HEK293 (cell line): Measurements from ENCODE around the gene PDE4D.

Experiments used
- BCL11A ChIP-seq: fragments of 450-650 bp; formaldehyde crosslinking; IDR thresholded peaks from 2 replicates; pipeline ENCODE4 v1.5.1; 2016; ENCODE audit warnings: low read depth, missing biosample characterization, missing genetic modification characterization
- CTCF ChIP-seq: fragments of 450-650 bp; formaldehyde crosslinking; IDR thresholded peaks from 2 replicates; pipeline ENCODE4 v1.5.1; 2016; ENCODE audit warnings: missing biosample characterization, missing genetic modification characterization
- HOXC10 ChIP-seq: sonication (generic); formaldehyde crosslinking; IDR thresholded peaks from 2 replicates; pipeline ENCODE4 v1.8.1; 2023; ENCODE audit warnings: mild to moderate bottlenecking, missing genetic modification reagents
- KLF7 ChIP-seq: fragments of 450-650 bp; formaldehyde crosslinking; IDR thresholded peaks from 2 replicates; pipeline ENCODE4 v1.5.1; 2016; ENCODE audit warnings: missing biosample characterization, missing genetic modification characterization, borderline replicate concordance
- KLF8 ChIP-seq: fragments of 450-650 bp; formaldehyde crosslinking; IDR thresholded peaks from 2 replicates; pipeline ENCODE4 v1.5.1; 2016; ENCODE audit warnings: missing biosample characterization, missing genetic modification characterization
- PBX3 ChIP-seq: sonication (generic); formaldehyde crosslinking; IDR thresholded peaks from 2 replicates; pipeline ENCODE4 v1.8.1; 2022; ENCODE audit warnings: mild to moderate bottlenecking, moderate library complexity, missing genetic modification reagents
- PRDM1 ChIP-seq: fragments of 450-650 bp; formaldehyde crosslinking; IDR thresholded peaks from 2 replicates; pipeline ENCODE4; 2016; ENCODE audit warnings: missing biosample characterization, missing genetic modification characterization
- REPIN1 ChIP-seq: fragments of 450-650 bp; formaldehyde crosslinking; IDR thresholded peaks from 2 replicates; pipeline ENCODE4 v1.5.1; 2017; ENCODE audit warnings: missing biosample characterization, missing genetic modification characterization, low read depth
- SALL2 ChIP-seq: fragments of 450-650 bp; formaldehyde crosslinking; IDR thresholded peaks from 2 replicates; pipeline ENCODE4 v1.5.0; 2017; ENCODE audit warnings: missing biosample characterization, mild to moderate bottlenecking, missing genetic modification characterization, borderline replicate concordance
- SP7 ChIP-seq: fragments of 450-650 bp; formaldehyde crosslinking; IDR thresholded peaks from 2 replicates; pipeline ENCODE4 v1.5.1; 2016; ENCODE audit warnings: missing biosample characterization, missing genetic modification characterization
- TCF7L2 ChIP-seq: IDR thresholded peaks from 2 replicates; pipeline ENCODE4 v1.6.1; 2011; ENCODE audit warnings: low read depth, mild to moderate bottlenecking, inconsistent platforms, low read length, moderate library complexity, borderline replicate concordance
- YY2 ChIP-seq: fragments of 450-650 bp; formaldehyde crosslinking; IDR thresholded peaks from 2 replicates; pipeline ENCODE4 v1.5.1; 2016; ENCODE audit warnings: missing biosample characterization, missing genetic modification characterization
- ZBTB17 ChIP-seq: fragments of 450-650 bp; formaldehyde crosslinking; IDR thresholded peaks from 2 replicates; pipeline ENCODE4 v1.5.1; 2016; ENCODE audit warnings: missing biosample characterization, missing genetic modification characterization
- ZBTB6 ChIP-seq: fragments of 450-650 bp; formaldehyde crosslinking; IDR thresholded peaks from 2 replicates; pipeline ENCODE4 v1.5.1; 2017; ENCODE audit warnings: missing biosample characterization, missing genetic modification characterization
- ZFP69B ChIP-seq: fragments of 450-650 bp; formaldehyde crosslinking; IDR thresholded peaks from 2 replicates; pipeline ENCODE4 v1.5.1; 2016; ENCODE audit warnings: missing biosample characterization, missing genetic modification characterization
- ZIC2 ChIP-seq: fragments of 450-650 bp; formaldehyde crosslinking; IDR thresholded peaks from 2 replicates; pipeline ENCODE4 v1.5.1; 2016; ENCODE audit warnings: missing biosample characterization, missing genetic modification characterization
- ZNF133 ChIP-seq: fragments of 450-650 bp; formaldehyde crosslinking; IDR thresholded peaks from 2 replicates; pipeline ENCODE4 v1.5.1; 2016; ENCODE audit warnings: missing biosample characterization, missing genetic modification characterization
- ZNF146 ChIP-seq: fragments of 450-650 bp; formaldehyde crosslinking; IDR thresholded peaks from 2 replicates; pipeline ENCODE4 v1.5.1; 2016; ENCODE audit warnings: missing biosample characterization, missing genetic modification characterization
- ZNF148 ChIP-seq: fragments of 450-650 bp; formaldehyde crosslinking; IDR thresholded peaks from 2 replicates; pipeline ENCODE4 v1.5.0; 2017; ENCODE audit warnings: missing biosample characterization, missing genetic modification characterization, borderline replicate concordance
- ZNF214 ChIP-seq: fragments of 450-650 bp; formaldehyde crosslinking; IDR thresholded peaks from 2 replicates; pipeline ENCODE4 v1.5.1; 2017; ENCODE audit warnings: missing biosample characterization, mild to moderate bottlenecking, missing genetic modification characterization, borderline replicate concordance
- ZNF221 ChIP-seq: fragments of 450-650 bp; formaldehyde crosslinking; IDR thresholded peaks from 2 replicates; pipeline ENCODE4 v1.5.1; 2017; ENCODE audit warnings: missing biosample characterization, missing genetic modification characterization, borderline replicate concordance
- ZNF24 ChIP-seq: fragments of 450-650 bp; formaldehyde crosslinking; IDR thresholded peaks from 2 replicates; pipeline ENCODE4 v1.5.1; 2016; ENCODE audit warnings: missing biosample characterization, missing genetic modification characterization
- ZNF302 ChIP-seq: fragments of 450-650 bp; formaldehyde crosslinking; IDR thresholded peaks from 2 replicates; pipeline ENCODE4 v1.5.1; 2016; ENCODE audit warnings: missing biosample characterization, missing genetic modification characterization, low read depth
- ZNF335 ChIP-seq: fragments of 450-650 bp; formaldehyde crosslinking; conservative IDR thresholded peaks from 2 replicates; pipeline ENCODE4 v1.5.1; 2016; ENCODE audit warnings: missing biosample characterization, missing genetic modification characterization
- ZNF354C ChIP-seq: fragments of 450-650 bp; formaldehyde crosslinking; IDR thresholded peaks from 2 replicates; pipeline ENCODE4 v1.5.1; 2016; ENCODE audit warnings: missing biosample characterization, missing genetic modification characterization, low read depth, borderline replicate concordance
- ZNF366 ChIP-seq: fragments of 450-650 bp; formaldehyde crosslinking; conservative IDR thresholded peaks from 2 replicates; pipeline ENCODE4 v1.5.1; 2016; ENCODE audit warnings: missing biosample characterization, missing genetic modification characterization
- ZNF521 ChIP-seq: fragments of 450-650 bp; formaldehyde crosslinking; IDR thresholded peaks from 2 replicates; pipeline ENCODE4 v1.5.1; 2017; ENCODE audit warnings: missing biosample characterization, mild to moderate bottlenecking, missing genetic modification characterization
- ZNF561 ChIP-seq: fragments of 450-650 bp; IDR thresholded peaks from 2 replicates; pipeline ENCODE4 v1.5.1; 2018; ENCODE audit warnings: missing biosample characterization, missing genetic modification characterization, borderline replicate concordance
- ZNF600 ChIP-seq: fragments of 450-650 bp; formaldehyde crosslinking; IDR thresholded peaks from 2 replicates; pipeline ENCODE4 v1.5.1; 2016; ENCODE audit warnings: missing biosample characterization, missing genetic modification characterization
- ZNF621 ChIP-seq: fragments of 450-650 bp; formaldehyde crosslinking; IDR thresholded peaks from 2 replicates; pipeline ENCODE4 v1.5.1; 2017; ENCODE audit warnings: missing biosample characterization, missing genetic modification characterization
- ZNF639 ChIP-seq: fragments of 450-650 bp; formaldehyde crosslinking; IDR thresholded peaks from 2 replicates; pipeline ENCODE4 v1.5.1; 2016; ENCODE audit warnings: missing biosample characterization, missing genetic modification characterization
- ZNF768 ChIP-seq: fragments of 450-650 bp; formaldehyde crosslinking; IDR thresholded peaks from 2 replicates; pipeline ENCODE4 v1.5.1; 2018; ENCODE audit warnings: missing biosample characterization, mild to moderate bottlenecking, missing genetic modification characterization
- ZNF776 ChIP-seq: fragments of 450-650 bp; formaldehyde crosslinking; IDR thresholded peaks from 2 replicates; pipeline ENCODE4 v1.5.0; 2017; ENCODE audit warnings: missing biosample characterization, missing genetic modification characterization, borderline replicate concordance
- ZSCAN23 ChIP-seq: fragments of 450-650 bp; formaldehyde crosslinking; IDR thresholded peaks from 2 replicates; pipeline ENCODE4 v1.5.1; 2016; ENCODE audit warnings: missing biosample characterization, missing genetic modification characterization

Gene PDE4D

GRCh38 chr5:59133764-59134261 lies 759.7 kb downstream of the PDE4D start (continued):
- TF ChIP-seq ZIC2 (tag by site-specific recombination) = no peak
- TF ChIP-seq ZNF354C = no peak
- TF ChIP-seq ZNF133 = no peak
- TF ChIP-seq ZBTB6 (tag by site-specific recombination) = peak; percentile 24; the same call in 1 of the 2 replicates
- no peak for TF ChIP-seq CTCF (tag by site-specific recombination)
- TF ChIP-seq YY2 (tag by site-specific recombination) = no peak
- TF ChIP-seq ZNF600 (tag by site-specific recombination) = peak; percentile 55; the same call in 1 of the 2 replicates
- TF ChIP-seq ZNF768 (tag by site-specific recombination) = no peak
- TF ChIP-seq REPIN1 (tag by site-specific recombination) = 0 out of 2 replicates have a peak, but pooled peaks have one; percentile 10
- TF ChIP-seq ZNF302 (tag by site-specific recombination) = no peak
- no peak for TF ChIP-seq BCL11A
- 0 out of 2 replicates have a peak, but pooled peaks have one; percentile 34 for TF ChIP-seq ZSCAN23 (tag by site-specific recombination)
- TF ChIP-seq ZNF148 (tag by site-specific recombination) = no peak
- TF ChIP-seq TCF7L2 = 0 out of 2 replicates have a peak, but pooled peaks have one; percentile 55
- TF ChIP-seq ZNF221 (tag by site-specific recombination) = no peak
- TF ChIP-seq ZNF366 (tag by site-specific recombination) = peak; percentile 66; the same call in 1 of the 2 replicates
- peak; percentile 83 for TF ChIP-seq ZNF24 (tag by site-specific recombination)
- TF ChIP-seq ZNF335 (tag by site-specific recombination) = no peak
- TF ChIP-seq KLF8 (tag by site-specific recombination) = 0 out of 2 replicates have a peak, but pooled peaks have one; percentile 13
- no peak for TF ChIP-seq ZNF621 (tag by site-specific recombination)
- TF ChIP-seq ZFP69B (tag by site-specific recombination) = 0 out of 2 replicates have a peak, but pooled peaks have one; percentile 46
- TF ChIP-seq HOXC10 = no peak
- TF ChIP-seq PRDM1 (tag by site-specific recombination) = peak; percentile 92
- TF ChIP-seq PBX3 = no peak
- TF ChIP-seq ZNF776 = no peak
- peak; percentile 74; the same call in 1 of the 2 replicates for TF ChIP-seq ZNF639
- no peak for TF ChIP-seq ZNF521
- TF ChIP-seq SP7 (tag by site-specific recombination) = peak; percentile 39; the same call in 1 of the 2 replicates
- TF ChIP-seq SALL2 (tag by site-specific recombination) = no peak
- no peak for TF ChIP-seq ZNF214 (tag by site-specific recombination)
- TF ChIP-seq KLF7 = no peak
- 0 out of 2 replicates have a peak, but pooled peaks have one; percentile 3 for TF ChIP-seq ZNF146 (tag by site-specific recombination)
- TF ChIP-seq ZBTB17 (tag by site-specific recombination) = peak; percentile 51
- no peak for TF ChIP-seq ZNF561
